ENCODE results near the gene URM1.

DNA sequence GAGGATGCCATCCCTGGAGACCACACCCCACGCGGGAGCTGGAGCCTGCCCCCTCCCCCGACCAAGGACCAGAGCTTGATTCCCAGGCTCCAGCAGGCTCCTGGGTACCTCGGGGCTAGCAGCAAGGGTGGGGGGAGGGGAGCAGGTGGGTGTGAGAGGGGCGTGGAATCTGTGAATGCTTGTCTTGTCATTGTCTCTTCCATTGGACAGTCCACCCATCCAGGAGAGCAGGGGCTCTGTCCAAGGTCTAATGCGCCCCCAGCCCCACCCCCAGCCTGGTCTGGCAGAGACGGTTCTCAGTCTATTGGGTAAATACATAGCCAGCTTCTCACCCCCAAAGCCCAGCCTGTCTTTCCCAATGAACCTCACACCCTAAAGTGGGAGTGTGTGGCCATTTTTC, 22.8 kb downstream of the URM1 start:
- no peak for TF ChIP-seq CTCF (conservative IDR thresholded peaks at IDR 0.05; ENCODE audit: low read length)
- no peak for TF ChIP-seq EZH2phosphoT487 (IDR thresholded peaks at IDR 0.05; ENCODE audit: borderline replicate concordance)

All from Loucy (cell line).